Naive B cell (primary cell): ENCODE results near the gene SP7. TPM values are rescaled to one million over a fixed set of nuclear protein-coding genes. Genes with fewer than 3 reads are reported as not detected.
A peak's percentile ranks its signal among the peaks of the same experiment; 100 is the strongest.
"Not testable (repeated sequence)": the region's sequence is repeated elsewhere in the genome, so short reads cannot be mapped to it uniquely, and the experiment has no call there.

Source experiments
- ATAC-seq, 2 donors: fragments of 150-1000 bp; cut with Tn5 transposase; 2 replicates each; pipeline ENCODE4 v1.10.0; 2021; ENCODE audit warnings: low read depth in 2 of 2, mild to moderate bottlenecking in 2 of 2, moderate library complexity in 2 of 2
- DNase-seq: peaks from one replicate; pipeline ENCODE4 v3.0.0; 2022
- H3K27ac Mint-ChIP-seq, 6 donors: one replicate each; pipeline ENCODE4 v1.8.0; 2020 to 2022; ENCODE audit warnings: mild to moderate bottlenecking in 6 of 6, mixed read lengths in 6 of 6, moderate library complexity in 5 of 6, inconsistent platforms in 2 of 6
- H3K27me3 Mint-ChIP-seq, 3 donors: one replicate each; pipeline ENCODE4 v1.8.0; 2021 to 2022; ENCODE audit warnings: mixed read lengths in 3 of 3, mild to moderate bottlenecking in 1 of 3
- H3K36me3 Mint-ChIP-seq, 2 donors: one replicate each; pipeline ENCODE4 v1.8.0; 2020 to 2022; ENCODE audit warnings: mixed read lengths in 2 of 2, inconsistent platforms in 1 of 2, mild to moderate bottlenecking in 1 of 2
- H3K4me1 Mint-ChIP-seq, 3 donors: one replicate each; pipeline ENCODE4 v1.8.0; 2020 to 2022; ENCODE audit warnings: mixed read lengths in 3 of 3, inconsistent platforms in 1 of 3, mild to moderate bottlenecking in 1 of 3, moderate library complexity in 1 of 3
- H3K4me3 Mint-ChIP-seq, 8 donors: one replicate each; pipeline ENCODE4 v1.8.0; 2020 to 2022; ENCODE audit warnings: mild to moderate bottlenecking in 8 of 8, mixed read lengths in 8 of 8, moderate library complexity in 8 of 8, inconsistent platforms in 2 of 8
- H3K9me3 Mint-ChIP-seq, 7 donors: one replicate each; pipeline ENCODE4 v1.8.0; 2020 to 2022; ENCODE audit warnings: mixed read lengths in 7 of 7, mild to moderate bottlenecking in 5 of 7, inconsistent platforms in 2 of 7, moderate library complexity in 1 of 7
- polyA plus RNA-seq, 6 donors: library from polyadenylated mRNA; unstranded; fragments of 300-500 nt; fragmentation: Illumina TruSeq; gene quantifications; one replicate each; pipeline ENCODE4 v1.2.3, GENCODE V29; 2021; ENCODE audit warnings: low read depth in 6 of 6

SP7 gene
- polyA plus RNA-seq, 6 donors from 2014 or later = 0.17 to 0.33 (median 0.27) TPM; not detected in 3

GRCh38 chr12:53297106-53297505 lies 39.0 kb downstream of the SP7 start:
- ATAC-seq, H3K27me3 Mint-ChIP-seq, H3K36me3 Mint-ChIP-seq, H3K9me3 Mint-ChIP-seq, DNase-seq: not testable (repeated sequence)
- H3K4me3 Mint-ChIP-seq = peak overlapping the region; percentile 26 to 100 (median 98)
- H3K4me1 Mint-ChIP-seq = peaks cover 33 to 62% (median 62%) of the 10 kb centered on the region in 3 donors
- peak overlapping the region in 2 of 6 donors; percentile 81 to 96 for H3K27ac Mint-ChIP-seq

- Mint-ChIP-seq H3K36me3 (no peaks in the 10 kb centered on the region), H3K27ac (peak overlapping the region; percentile 96 to 99 (median 99)), H3K4me3 (peak overlapping the region; percentile 95 to 100 (median 98)), H3K4me1 (peaks cover 27 to 51% (median 49%) of the 10 kb centered on the region in 3 donors), H3K27me3 (no peaks in the 10 kb centered on the region), H3K9me3 (no peaks in the 10 kb centered on the region)
- ATAC-seq (peak in 1 of 2 donors; percentile 3), DNase-seq (no peak)
Measured at GRCh38 chr12:53295891-53296219, 40.3 kb downstream of the SP7 start.

- peaks cover 22 to 45% (median 44%) of the 10 kb centered on the region in 3 donors for H3K4me1 Mint-ChIP-seq
Measured at GRCh38 chr12:53295070-53295890, 40.9 kb downstream of the SP7 start, which contains the start of gene PFDN5. TSS of gene PFDN5 (plus strand) at chr12:53295542. CDS start at chr12:53295568, 26 bp downstream.

GRCh38 chr12:53292426-53292825 lies 43.7 kb downstream of the SP7 start:
- H3K36me3 Mint-ChIP-seq = no peaks in the 10 kb centered on the region
- H3K4me3 Mint-ChIP-seq = no peak overlapping the region
- ATAC-seq (no peak), DNase-seq (no peak)
- no peaks in the 10 kb centered on the region for H3K9me3 Mint-ChIP-seq
- no peak overlapping the region for H3K27ac Mint-ChIP-seq
- peaks cover 15 to 33% (median 30%) of the 10 kb centered on the region in 3 donors for H3K4me1 Mint-ChIP-seq
- H3K27me3 Mint-ChIP-seq = no peaks in the 10 kb centered on the region

More at GRCh38 chr12:53295070-53295890, 40.9 kb downstream of the SP7 start, which contains the start of gene PFDN5:
- DNase-seq (peak; percentile 85), ATAC-seq (peak; percentile 92)
- peak within 1 kb of the TSS; percentile 95 to 100 (median 98) for H3K4me3 Mint-ChIP-seq
- no peaks in the 10 kb centered on the region for H3K9me3 Mint-ChIP-seq
- H3K27ac Mint-ChIP-seq = peak within 1 kb of the TSS; percentile 96 to 99 (median 99)
- H3K27me3 Mint-ChIP-seq = no peaks in the 10 kb centered on the region
- no peaks in the 10 kb centered on the region for H3K36me3 Mint-ChIP-seq

- Mint-ChIP-seq H3K9me3 (no peaks in the 10 kb centered on the region), H3K27me3 (no peaks in the 10 kb centered on the region), H3K36me3 (no peaks in the 10 kb centered on the region), H3K4me3 (no peak overlapping the region), H3K27ac (no peak overlapping the region), H3K4me1 (peaks cover 6 to 18% (median 17%) of the 10 kb centered on the region in 3 donors)
- no peak for ATAC-seq
- no peak for DNase-seq
Measured at GRCh38 chr12:53290661-53291060, 45.5 kb downstream of the SP7 start.

GRCh38 chr12:53289891-53290290 lies 46.3 kb downstream of the SP7 start:
- no peak overlapping the region for H3K4me3 Mint-ChIP-seq
- no peak for DNase-seq
- H3K9me3 Mint-ChIP-seq = no peaks in the 10 kb centered on the region
- H3K27ac Mint-ChIP-seq = no peak overlapping the region
- no peak for ATAC-seq
- H3K4me1 Mint-ChIP-seq = peaks cover 6 to 11% (median 10%) of the 10 kb centered on the region in 3 donors
- H3K27me3 Mint-ChIP-seq = no peaks in the 10 kb centered on the region
- H3K36me3 Mint-ChIP-seq = no peaks in the 10 kb centered on the region

GRCh38 chr12:53288322-53288721 lies 47.8 kb downstream of the SP7 start:
- peak overlapping the region in 1 of 6 donors; percentile 44 for H3K27ac Mint-ChIP-seq
- ATAC-seq = no peak

GRCh38 chr12:53287741-53288216 lies 48.4 kb downstream of the SP7 start:
- H3K4me1 Mint-ChIP-seq = peaks cover 6 to 8% (median 6%) of the 10 kb centered on the region in 3 donors
- ATAC-seq = peak; percentile 95 to 99

More at GRCh38 chr12:53288322-53288721, 47.8 kb downstream of the SP7 start:
- no peaks in the 10 kb centered on the region for H3K27me3 Mint-ChIP-seq
- no peaks in the 10 kb centered on the region for H3K36me3 Mint-ChIP-seq
- peak overlapping the region in 1 of 8 donors; percentile 22 for H3K4me3 Mint-ChIP-seq
- no peak for DNase-seq
- H3K9me3 Mint-ChIP-seq = no peaks in the 10 kb centered on the region
- peaks cover 6 to 8% (median 6%) of the 10 kb centered on the region in 3 donors for H3K4me1 Mint-ChIP-seq

GRCh38 chr12:53286448-53286847 lies 49.7 kb downstream of the SP7 start:
- DNase-seq = no peak
- Mint-ChIP-seq H3K27me3 (no peaks in the 10 kb centered on the region), H3K36me3 (no peaks in the 10 kb centered on the region), H3K27ac (no peak overlapping the region), H3K4me3 (no peak overlapping the region), H3K4me1 (peaks cover 6 to 8% (median 6%) of the 10 kb centered on the region in 3 donors), H3K9me3 (no peaks in the 10 kb centered on the region)
- no peak for ATAC-seq

More at GRCh38 chr12:53287741-53288216, 48.4 kb downstream of the SP7 start:
- H3K27ac Mint-ChIP-seq = peak overlapping the region in 3 of 6 donors; percentile 32 to 44 (median 44)
- H3K9me3 Mint-ChIP-seq = no peaks in the 10 kb centered on the region
- H3K36me3 Mint-ChIP-seq = no peaks in the 10 kb centered on the region
- DNase-seq = peak; percentile 69
- H3K27me3 Mint-ChIP-seq = no peaks in the 10 kb centered on the region
- H3K4me3 Mint-ChIP-seq = peak overlapping the region in 1 of 8 donors; percentile 22

DNA sequence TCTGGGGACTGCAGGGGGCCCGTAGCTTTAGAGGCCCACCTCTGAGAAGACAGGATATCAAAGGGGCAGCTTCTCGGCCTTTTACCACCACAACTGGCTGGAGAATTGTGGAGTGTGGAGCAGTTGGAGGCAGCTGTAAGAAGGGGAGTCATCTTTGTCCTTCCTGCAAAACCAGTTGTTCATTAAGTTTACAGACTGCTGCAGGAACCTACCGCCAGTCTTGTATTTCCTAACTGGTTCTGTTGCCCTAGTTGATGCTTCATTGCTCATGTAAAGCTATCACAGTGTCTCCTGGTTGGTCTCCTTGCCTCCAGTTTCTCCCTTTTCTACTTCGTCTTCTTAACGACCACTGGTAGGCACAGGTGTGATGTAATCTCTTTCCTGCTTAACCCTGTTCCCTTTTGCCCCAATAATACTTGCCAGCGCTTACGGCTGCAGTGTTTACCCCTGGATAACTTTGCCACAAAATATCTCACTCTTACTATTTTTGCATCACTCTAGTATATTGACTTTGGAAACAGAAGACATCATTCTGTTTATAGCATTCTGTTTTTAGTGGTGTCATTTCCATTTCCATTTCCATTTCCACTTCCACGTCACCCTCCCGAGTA lies 56.2 kb downstream of the SP7 start:
- H3K4me3 Mint-ChIP-seq = no peak overlapping the region
- no peaks in the 10 kb centered on the region for H3K4me1 Mint-ChIP-seq
- no peak for ATAC-seq
- H3K9me3 Mint-ChIP-seq = no peaks in the 10 kb centered on the region
- no peaks in the 10 kb centered on the region for H3K27me3 Mint-ChIP-seq
- DNase-seq = no peak
- H3K36me3 Mint-ChIP-seq = no peaks in the 10 kb centered on the region
- H3K27ac Mint-ChIP-seq = peak overlapping the region in 1 of 6 donors; percentile 41

- H3K36me3 Mint-ChIP-seq = no peaks in the 10 kb centered on the region
- no peaks in the 10 kb centered on the region for H3K9me3 Mint-ChIP-seq
- no peak overlapping the region for H3K27ac Mint-ChIP-seq
Measured at GRCh38 chr12:53279283-53279869, 56.8 kb downstream of the SP7 start.

GRCh38 chr12:53277981-53278380 lies 58.2 kb downstream of the SP7 start:
- Mint-ChIP-seq H3K36me3 (no peaks in the 10 kb centered on the region), H3K27me3 (no peaks in the 10 kb centered on the region), H3K27ac (no peak overlapping the region), H3K9me3 (no peaks in the 10 kb centered on the region), H3K4me3 (no peak overlapping the region), H3K4me1 (no peaks in the 10 kb centered on the region)
- ATAC-seq = no peak
- DNase-seq = no peak

More at GRCh38 chr12:53279283-53279869, 56.8 kb downstream of the SP7 start:
- no peaks in the 10 kb centered on the region for H3K27me3 Mint-ChIP-seq
- ATAC-seq = no peak
- DNase-seq = no peak
- no peaks in the 10 kb centered on the region for H3K4me1 Mint-ChIP-seq
- H3K4me3 Mint-ChIP-seq = no peak overlapping the region
